HG02840 (cell line): ENCODE measurements around the gene HECTD1.
A peak's percentile ranks its signal among the peaks of the same experiment; 100 is the strongest.
"Not testable (repeated sequence)": the region's sequence is repeated elsewhere in the genome, so short reads cannot be mapped to it uniquely, and the experiment has no call there.

ENCODE experiments used
- ATAC-seq: cut with Tn5 transposase; IDR thresholded peaks from one replicate; pipeline ENCODE4 v1.9.1; 2021; ENCODE audit warnings: mild to moderate bottlenecking, moderate library complexity, moderate number of reproducible peaks; ENCODE audit not compliant: unreplicated experiment, low FRiP score

HECTD1 gene

DNA sequence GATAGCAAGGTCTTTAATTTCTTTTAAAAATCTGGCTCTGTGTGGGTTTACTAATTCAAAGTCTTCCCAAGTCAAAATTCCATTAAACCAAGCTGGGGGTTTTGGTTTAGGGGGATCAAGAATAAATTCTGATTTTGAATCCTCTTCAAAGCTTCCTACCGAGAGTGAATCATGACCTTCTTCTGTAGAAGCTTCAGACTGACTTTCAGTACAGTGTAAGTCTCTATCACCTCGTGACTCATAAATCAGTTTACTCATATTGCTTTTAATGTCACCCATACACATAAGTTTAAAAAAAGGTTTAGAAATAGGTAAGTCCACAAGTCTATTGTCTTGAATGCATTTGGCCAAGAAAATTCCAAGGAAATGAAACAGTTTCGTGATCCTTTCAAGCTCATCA lies 100.8 kb downstream of the HECTD1 start:
- ATAC-seq, result no peak

DNA sequence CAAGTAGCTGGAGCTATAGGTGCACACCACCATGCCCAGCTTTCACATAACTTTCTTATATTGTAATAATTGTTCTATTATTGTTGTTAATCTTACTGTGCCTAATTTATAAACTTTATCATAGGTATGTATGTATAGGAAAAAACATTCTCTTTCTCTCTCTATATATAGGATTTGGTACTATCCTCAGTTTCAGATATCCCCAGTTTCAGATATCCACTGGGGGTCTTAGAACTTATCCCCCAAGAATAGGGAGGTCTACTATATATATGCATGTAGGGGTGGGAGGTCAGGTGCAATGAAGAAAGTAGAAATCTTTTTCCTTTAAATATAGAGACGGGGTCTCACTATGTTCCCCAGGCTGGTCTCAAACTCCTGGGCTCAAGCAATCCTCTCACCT lies 110.5 kb downstream of the HECTD1 start:
- no peak for ATAC-seq

DNA sequence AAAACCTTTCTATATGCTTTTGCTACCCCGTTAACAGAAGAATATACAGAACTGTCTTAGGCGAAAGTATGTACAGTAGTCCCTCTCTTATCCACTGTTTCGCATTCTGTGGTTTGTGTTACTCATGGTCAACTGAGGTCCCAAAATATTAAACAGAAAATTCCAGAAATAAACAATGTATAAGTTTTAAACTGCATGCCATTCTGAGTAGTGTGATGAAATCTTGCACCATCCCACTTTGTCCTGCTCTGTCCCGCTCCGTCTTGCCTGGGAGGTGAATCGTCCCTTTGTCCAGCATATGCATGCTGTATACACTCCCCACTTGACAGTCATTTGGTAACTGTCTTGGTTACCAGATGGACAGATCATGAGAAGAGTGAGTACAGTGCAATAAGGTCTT lies 111.3 kb downstream of the HECTD1 start:
- ATAC-seq, result no peak

DNA sequence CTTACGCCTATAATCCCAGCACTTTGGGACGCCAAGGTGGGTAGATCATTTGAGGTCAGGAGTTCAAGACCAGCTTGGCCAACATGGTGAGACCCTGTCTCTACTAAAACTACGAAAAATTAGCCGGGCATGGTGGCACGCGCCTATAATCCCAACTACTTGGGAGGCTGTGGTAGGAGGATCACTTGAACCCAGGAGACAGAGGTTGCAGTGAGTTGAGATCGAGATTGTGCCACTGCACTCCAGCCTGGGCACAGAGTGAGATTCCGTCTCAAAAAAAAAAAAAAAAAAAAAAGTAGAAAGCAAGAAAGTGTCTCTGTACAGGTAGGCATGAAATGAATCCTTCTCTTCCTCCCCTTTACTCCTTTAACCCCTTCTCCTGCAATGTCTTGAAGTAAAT lies 111.8 kb downstream of the HECTD1 start:
- not testable (repeated sequence) for ATAC-seq

DNA sequence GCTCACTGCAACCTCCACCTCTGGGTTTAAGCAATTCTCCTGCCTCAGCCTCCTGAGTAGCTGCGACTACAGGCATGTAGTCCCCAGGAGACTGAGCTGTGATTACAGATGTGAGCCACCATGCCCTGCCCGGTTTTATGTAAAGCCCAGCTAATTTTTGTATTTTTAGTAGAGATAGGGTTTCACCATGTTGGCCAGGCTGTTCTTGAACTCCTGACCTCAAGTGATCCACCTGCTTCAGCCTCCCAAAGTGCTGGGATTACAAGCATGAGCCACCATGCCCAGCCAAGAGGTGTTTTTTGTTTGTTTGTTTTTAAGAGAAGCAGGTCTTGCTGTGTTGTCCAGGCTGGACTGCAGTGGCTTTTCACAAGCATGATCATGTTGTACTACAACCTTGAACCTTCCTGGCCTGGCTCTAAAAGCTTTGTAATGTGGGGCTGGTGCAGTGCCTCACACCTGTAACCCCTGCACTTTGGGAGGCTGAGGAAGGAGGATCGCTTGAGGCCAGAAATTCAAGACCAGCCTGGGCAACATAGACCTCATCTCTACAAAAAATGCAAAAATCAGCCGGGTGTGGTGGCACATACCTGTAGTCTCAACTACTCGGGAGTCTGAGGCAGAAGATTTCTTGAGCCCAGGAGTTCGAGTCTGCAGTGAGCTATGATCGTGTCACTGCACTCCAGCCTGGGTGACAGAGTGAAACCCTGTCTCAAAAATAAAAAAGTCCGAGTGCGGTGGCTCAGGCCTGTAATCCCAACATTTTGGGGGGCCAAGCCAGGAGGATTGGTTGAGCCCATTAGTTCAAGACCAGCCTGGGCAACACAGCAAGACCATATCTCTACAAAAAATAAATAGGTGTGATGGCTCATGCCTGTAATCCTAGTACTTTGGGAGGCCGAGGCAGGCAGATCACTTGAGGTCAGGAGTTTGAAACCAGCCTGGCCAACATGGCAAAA lies 113.4 kb downstream of the HECTD1 start:
- ATAC-seq, result not testable (repeated sequence)

DNA sequence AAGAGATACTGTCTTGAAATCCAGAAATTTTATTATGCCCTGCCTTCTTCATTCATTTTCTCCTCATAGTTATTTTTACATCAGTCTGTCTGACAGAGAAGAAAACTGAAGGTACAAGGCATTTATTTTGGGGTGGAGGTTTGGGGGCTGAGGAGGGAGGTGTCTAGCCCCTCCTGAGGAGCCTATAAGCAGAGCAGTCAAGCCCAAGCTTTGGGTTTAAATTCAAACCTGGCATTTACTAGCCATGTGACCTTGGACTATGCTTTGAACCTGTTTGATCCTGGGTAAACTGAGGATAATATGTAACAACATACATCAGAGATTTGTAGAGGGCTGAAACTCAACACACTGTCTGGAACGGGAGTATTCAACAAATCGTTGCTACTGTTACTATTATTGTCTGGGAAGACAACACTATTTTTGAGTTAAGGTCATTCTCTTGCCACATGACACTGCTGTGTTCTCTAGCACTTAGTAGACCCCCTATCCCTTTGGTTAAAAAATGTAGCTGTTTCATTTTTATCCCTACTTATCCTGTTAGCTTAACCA lies 115.4 kb downstream of the HECTD1 start:
- ATAC-seq, result no peak

DNA sequence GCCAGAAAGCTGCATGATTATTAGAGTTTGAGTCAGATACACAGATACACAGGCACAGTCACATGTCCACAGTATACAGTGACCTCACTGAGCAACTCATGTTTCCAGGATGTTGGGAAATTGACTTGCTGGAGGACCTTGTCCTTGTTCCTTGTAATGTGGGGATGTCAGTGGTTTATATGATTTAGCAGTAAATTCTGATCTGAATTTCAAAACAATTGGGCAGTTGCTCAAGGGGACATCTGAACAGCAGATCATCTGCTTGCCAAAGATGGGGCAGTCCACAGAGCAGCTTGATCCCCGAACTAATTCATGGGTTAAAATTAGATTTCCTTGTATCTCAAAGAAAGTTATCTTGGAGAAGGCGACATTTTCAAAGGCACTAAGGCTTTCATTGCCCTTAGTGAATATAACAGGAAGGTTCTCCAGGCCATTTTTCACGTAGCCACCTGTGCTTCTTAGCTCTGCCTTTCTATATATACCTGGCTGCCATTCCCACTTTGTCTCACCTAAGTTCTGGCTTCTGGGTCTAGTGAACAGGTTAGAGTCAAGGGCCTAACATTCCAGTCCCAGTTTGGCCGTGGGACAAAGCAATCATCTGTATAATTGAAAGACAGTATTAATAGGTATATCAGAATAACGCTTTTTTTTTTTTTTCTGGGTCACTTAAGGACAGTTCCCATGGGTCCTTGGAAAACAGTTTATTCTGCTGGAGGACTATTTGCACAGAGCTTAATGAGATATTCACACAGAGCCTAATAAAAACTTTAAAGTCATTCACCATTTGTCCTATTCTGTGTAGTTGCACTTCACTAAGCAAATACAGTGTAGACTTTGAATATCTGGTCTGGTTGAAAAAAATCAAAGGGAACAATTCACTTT lies 116.5 kb downstream of the HECTD1 start:
- no peak for ATAC-seq

DNA sequence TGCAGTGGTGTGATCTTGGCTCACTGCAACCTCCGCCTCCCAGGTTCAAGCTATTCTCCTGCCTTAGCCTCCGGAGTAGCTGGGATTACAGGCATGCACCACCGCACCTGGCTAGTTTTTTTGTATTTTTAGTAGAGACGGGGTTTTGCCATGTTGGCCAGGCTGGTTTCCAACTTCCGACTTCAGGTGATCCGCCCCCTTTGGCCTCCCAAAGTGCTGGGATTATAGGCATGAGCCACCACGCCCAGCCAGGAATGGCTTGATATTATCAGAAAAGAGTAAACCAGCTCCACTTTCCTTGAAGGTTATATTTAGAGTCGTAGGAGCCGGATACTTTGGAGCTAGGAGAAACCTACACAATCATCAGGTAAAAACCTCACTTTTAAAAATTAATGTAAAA lies 121.1 kb downstream of the HECTD1 start:
- not testable (repeated sequence) for ATAC-seq

DNA sequence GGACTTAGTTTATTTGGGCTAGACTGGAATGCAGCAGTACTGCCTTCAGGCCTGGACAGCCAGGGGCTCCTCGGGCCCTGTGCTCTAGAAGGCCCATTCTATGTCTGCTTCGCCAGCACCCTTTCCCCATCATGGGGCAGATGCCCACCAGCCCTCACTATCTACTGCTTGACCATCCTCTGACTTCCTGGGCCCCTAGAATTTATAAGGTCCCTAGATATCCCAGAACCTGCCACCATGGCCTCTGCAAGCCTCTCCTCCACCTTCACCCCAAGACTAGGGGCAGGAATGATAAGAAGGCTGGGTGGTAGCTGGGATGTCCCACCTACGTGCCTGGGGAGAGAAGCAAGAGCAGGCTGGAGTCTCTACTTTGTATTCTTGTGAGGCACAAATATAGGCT lies 122.6 kb downstream of the HECTD1 start:
- ATAC-seq, result no peak

DNA sequence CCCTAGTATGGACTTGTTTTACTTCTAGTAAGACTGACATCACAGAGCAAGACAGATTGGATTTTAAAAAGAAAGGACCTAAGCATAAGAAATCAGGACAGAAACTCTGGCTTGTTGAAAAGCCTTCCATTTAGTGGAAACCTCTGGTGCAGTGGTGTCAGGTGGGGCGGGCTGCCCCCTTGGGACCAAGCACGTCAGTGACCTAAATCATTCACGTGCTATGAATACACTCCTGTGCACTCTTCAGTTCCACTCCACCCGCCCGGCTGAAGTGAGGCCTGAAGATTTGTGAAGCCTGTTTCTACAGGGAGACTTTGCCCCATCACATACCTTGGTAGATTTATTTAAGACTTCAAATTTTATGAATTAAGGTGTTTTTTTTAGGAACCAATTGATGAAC lies 123.2 kb downstream of the HECTD1 start:
- ATAC-seq, result peak; percentile 59

DNA sequence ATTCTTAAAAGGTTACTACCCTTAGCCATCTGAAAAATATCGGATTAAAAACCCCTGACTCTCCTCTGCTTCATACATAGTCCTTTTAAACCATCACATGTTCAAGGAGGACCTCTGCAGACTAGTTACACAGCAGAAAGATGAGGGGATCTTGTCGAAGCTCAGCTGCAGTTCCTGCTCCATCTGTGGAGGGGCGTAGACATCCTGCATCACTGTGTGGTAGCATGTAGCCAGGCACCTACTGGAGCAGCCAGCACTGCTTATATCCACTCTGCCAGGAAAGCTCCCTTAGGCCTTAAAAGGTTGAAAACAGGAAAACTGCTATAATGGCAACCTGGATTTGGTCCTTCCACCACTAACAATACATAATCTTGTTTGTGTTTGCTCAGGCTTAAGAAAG lies 123.8 kb downstream of the HECTD1 start:
- ATAC-seq, result no peak

DNA sequence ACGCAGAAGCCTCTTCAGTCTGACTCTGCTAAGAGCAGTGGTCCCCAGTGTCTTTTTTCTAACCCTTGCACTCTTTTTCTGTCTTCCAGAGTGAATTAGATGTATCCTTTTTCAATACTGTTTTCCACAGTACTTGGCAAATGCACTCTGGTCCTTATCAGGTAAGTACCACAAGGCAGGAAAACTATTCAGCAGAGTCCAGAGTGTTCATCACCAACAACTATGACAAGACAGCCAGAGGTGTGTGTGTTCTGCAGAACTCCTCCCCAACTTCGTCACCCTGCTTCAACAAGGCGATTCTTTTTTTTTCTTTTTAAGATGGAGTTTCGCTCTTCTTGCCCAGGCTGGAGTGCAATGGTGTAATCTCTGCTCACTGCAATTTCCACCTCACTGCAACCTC lies 127.1 kb downstream of the HECTD1 start:
- no peak for ATAC-seq

DNA sequence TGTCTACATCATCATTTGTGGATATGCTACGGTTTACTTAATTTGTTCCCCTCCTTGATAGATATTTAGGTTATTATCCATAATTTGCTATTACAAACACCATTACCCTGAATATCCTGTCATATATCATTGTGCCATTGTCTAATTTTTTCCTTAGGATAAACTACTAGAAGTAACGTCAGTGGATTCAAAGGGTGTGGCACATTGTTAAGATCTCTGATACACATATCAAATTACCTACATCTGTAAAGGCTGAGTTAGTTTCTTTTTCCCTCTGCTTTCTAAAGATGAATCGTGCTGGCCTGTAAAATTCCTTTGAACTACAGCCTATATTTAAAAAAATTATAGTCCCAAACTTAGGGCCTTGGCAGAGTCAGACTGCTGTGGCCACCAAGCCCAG lies 127.5 kb downstream of the HECTD1 start:
- ATAC-seq, result no peak

DNA sequence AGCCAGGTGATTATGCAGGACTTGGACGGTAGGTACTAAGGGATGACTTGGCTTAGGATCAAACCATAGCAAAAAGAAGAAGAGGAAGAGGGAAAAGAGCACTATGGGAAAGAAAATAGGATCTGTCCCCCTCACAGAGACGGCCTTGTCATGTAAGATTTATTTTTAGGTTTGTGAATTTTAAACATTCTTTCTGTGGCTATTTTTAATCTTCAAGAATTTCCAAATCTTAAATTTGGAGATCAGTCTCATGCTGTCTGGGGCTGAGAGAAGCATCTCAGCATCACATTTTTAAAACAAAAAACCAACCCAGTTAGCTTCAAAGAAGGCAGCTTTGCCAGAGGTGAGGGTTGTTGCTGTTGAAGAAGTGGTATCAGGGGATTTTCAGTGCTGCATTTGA lies 128.8 kb downstream of the HECTD1 start:
- no peak for ATAC-seq

DNA sequence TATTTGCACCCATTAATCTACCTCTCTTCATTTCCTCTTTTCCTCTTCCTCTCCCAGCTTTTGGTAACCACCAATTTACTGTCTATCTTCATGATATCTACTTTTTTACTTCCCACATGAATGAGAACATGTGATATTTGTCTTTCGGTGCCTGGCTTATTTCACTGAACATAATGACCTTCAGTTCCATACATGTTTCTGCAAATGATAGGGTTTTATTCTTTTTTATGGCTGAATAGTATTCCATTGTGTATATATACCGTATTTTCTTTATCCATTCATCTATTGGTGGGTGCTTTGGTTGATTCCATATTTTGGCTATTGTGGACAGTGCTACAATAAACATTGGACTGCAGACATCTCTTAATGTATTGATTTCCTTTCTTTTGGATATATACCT lies 132.4 kb downstream of the HECTD1 start:
- no peak for ATAC-seq

DNA sequence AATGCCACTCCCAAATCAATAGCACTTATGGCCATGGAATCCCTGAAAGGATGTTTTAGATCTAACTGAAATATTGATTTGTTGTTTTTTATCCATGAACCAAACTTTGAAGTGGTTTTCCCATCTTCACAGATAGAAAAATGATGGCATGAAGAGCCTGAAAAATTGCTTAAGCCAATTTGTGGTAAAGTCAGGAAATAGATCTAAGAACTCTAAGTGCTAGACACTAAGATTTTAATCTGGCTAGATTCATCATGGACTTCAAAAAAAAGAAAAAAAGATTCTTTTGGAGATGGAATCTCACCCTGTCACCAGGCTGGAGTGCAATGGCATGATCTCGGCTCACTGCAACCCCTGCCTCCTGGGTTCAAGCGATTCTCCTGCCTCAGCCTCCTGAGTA lies 136.4 kb downstream of the HECTD1 start:
- no peak for ATAC-seq

DNA sequence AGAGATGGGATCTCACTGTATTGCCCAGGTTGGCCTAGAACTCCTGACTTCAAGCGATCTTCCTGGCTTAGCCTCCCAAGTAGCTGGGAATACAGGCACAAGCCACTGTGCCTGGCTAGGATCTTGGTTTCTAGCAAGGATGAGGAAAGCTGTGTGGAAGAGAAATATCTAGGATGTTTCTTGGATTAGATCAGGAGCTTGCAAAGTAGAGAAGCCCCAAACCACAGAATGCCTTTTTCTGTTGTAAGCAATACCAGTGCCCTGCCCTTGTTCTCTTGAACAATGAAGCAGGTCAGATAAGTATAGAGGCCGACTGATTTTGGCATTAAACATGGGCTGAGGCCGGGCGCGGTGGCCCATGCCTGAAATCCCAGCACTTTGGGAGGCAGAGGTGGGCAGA lies 137.2 kb downstream of the HECTD1 start:
- ATAC-seq, result no peak

DNA sequence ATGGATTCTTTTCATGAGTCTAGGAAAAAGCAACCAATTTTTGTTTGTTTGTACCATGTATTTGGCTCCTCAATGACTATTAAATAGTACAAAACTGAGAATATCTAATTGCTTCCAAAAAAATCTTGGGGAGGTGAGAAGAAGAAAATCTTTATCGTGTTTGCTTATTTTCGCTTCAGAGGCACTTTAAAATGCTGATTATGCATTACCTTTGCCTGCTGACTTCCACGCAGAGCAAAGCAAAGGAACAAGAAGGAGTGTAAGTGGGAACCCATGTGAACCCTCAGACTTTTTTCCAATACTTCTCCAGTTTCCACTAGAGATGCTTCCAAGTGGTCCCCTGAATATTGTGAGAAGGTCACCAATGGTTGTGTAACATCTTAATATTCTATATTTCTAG lies 138.2 kb downstream of the HECTD1 start:
- ATAC-seq, result no peak

DNA sequence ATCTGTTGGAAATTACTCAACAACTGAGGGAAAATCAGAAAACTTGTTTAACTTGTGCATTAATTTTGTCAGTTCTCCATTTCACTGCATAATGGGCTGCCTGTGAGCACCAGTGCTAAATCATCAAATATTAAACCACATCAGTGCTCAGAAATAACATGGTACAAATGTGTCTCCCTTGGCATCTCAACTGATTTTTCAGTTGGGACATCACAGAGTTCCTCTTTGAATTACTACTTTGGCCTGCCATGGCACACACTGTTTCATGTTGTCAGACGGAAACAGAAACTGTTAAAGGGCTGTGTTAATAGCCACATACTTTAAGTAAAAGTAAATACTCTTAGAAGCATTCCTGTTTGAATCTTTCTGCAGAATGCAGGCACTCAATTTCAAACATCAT lies 139.4 kb downstream of the HECTD1 start:
- ATAC-seq, result no peak

DNA sequence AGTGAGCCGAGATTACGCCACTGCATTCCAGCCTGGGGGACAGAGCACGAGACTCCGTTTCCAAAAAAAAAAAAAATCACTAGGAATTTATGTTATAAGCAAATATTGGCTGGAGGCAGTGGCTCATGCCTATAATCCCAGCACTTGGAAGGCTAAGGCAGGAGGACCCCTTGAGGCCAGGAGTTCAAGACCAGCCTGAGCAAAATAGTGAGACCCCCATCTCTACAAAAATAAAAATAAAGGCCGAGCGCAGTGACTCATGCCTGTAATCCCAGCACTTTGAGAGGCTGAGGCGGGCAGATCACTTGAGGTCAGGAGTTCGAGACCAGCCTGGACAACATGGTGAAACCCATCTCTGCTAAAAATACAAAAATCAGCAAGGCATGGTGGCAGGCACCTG lies 144.7 kb downstream of the HECTD1 start:
- ATAC-seq, result not testable (repeated sequence)

DNA sequence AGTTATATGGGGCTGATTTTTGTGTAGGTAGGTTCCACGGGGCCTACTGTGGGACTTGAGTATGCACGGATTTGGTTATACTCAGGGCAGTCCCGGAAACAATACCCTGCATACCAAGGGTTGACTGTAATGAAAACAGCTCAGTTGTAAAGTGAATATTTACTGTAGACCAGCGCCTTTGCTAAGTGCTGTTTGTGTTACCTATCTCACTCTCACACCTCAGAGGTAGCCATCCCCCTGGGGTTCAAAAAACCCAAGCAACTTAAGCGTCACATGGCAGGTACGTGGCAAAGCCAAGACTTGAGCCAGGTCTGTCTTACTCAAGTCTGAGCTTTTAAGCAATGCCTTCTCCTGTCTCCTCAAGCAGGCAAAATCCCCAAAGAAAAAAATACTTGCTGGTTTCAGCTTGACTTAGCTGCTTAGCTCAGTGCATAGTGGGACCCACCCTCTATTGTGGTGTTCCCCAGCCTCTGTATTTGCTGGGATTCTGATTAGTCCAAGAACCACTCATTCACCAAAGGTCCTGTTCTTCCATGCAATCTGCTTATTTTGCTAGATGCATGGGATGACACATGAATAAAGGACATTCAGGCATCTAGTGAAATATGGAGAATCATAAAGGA lies 147.2 kb downstream of the HECTD1 start:
- ATAC-seq, result no peak
